Stimulated activated CD4-positive, alpha-beta T cell treated with anti-CD3 and anti-CD28 coated beads, TNF-alpha, amount 100 ng/mL, for 1 hour (primary cell): ENCODE results near the gene ACVR1.
"Not testable (repeated sequence)": the region's sequence is repeated elsewhere in the genome, so short reads cannot be mapped to it uniquely, and the experiment has no call there.

Experiments used
- DNase-seq, 3 donors: peaks; one replicate each; pipeline ENCODE4 v3.0.0-alpha.2; 2020; ENCODE audit warnings: low read depth in 3 of 3, low spot score in 1 of 3

Gene ACVR1

GRCh38 chr2:157894694-157895435, 18.7 kb upstream of the ACVR1 start:
- no peak for DNase-seq

GRCh38 chr2:157893611-157894010, 17.5 kb upstream of the ACVR1 start:
- no peak for DNase-seq

- DNase-seq: no peak
Measured at GRCh38 chr2:157891643-157892041, 15.5 kb upstream of the ACVR1 start.

GRCh38 chr2:157890969-157891642, 15.0 kb upstream of the ACVR1 start:
- no peak for DNase-seq

- no peak for DNase-seq
Measured at GRCh38 chr2:157887946-157888345, 11.8 kb upstream of the ACVR1 start.

GRCh38 chr2:157884533-157884932, 8.4 kb upstream of the ACVR1 start:
- not testable (repeated sequence) for DNase-seq

GRCh38 chr2:157880927-157881326, 4.8 kb upstream of the ACVR1 start:
- DNase-seq: no peak

- no peak for DNase-seq
Measured at GRCh38 chr2:157877761-157878400, 1.8 kb upstream of the ACVR1 start.

- DNase-seq: no peak
Measured at GRCh38 chr2:157876786-157877138, 632 bp upstream of the ACVR1 start.

GRCh38 chr2:157875641-157876065, 477 bp downstream of the ACVR1 start:
- no peak for DNase-seq

- no peak for DNase-seq
Measured at GRCh38 chr2:157874997-157875640, 1.0 kb downstream of the ACVR1 start.

GRCh38 chr2:157874348-157874747, 1.8 kb downstream of the ACVR1 start:
- DNase-seq: no peak

- DNase-seq: no peak
Measured at GRCh38 chr2:157872791-157873190, 3.3 kb downstream of the ACVR1 start.

GRCh38 chr2:157871415-157871814, 4.7 kb downstream of the ACVR1 start:
- DNase-seq: no peak

- no peak for DNase-seq
Measured at GRCh38 chr2:157868993-157869392, 7.1 kb downstream of the ACVR1 start.

- DNase-seq: no peak
Measured at GRCh38 chr2:157867703-157868102, 8.4 kb downstream of the ACVR1 start.

- no peak for DNase-seq
Measured at GRCh38 chr2:157866666-157867642, 9.2 kb downstream of the ACVR1 start.

- no peak for DNase-seq
Measured at GRCh38 chr2:157866202-157866601, 9.9 kb downstream of the ACVR1 start.

GRCh38 chr2:157864857-157865430, 11.2 kb downstream of the ACVR1 start:
- no peak for DNase-seq

GRCh38 chr2:157858846-157859245, 17.3 kb downstream of the ACVR1 start:
- no peak for DNase-seq
